Measurements from ENCODE around the gene CETN2. TPM values are rescaled to one million over a fixed set of nuclear protein-coding genes. Genes with fewer than 3 reads are reported as not detected.
A peak's percentile ranks its signal among the peaks of the same experiment; 100 is the strongest.
"Not testable (repeated sequence)": the region's sequence is repeated elsewhere in the genome, so short reads cannot be mapped to it uniquely, and the experiment has no call there.

Gene CETN2
- total RNA-seq, 2 experiments from 2014 or later: 12.3 to 12.6 TPM

GRCh38 chrX:152822383-152823086, 8.0 kb downstream of the CETN2 start:
- Mint-ChIP-seq H3K9me3 (no peaks in the 10 kb centered on the region), H3K27ac (no peak overlapping the region), H3K36me3 (no peaks in the 10 kb centered on the region), H3K4me3 (no peak overlapping the region), H3K27me3 (peaks cover 4% of the 10 kb centered on the region), H3K4me1 (ENCODE audit: low read depth) (no peaks in the 10 kb centered on the region)
- ChIA-PET CTCF (interaction anchor here (1.4 to 1.5 kb wide), 2 partner anchors 10 to 11 kb away, joined by 3 to 4 read pairs; no protein-coding TSS in a partner anchor), POLR2A (no interaction called here)
- DNase-seq: no peak
- intact Hi-C loops (cut with micrococcal nuclease): no loop called here

DNA sequence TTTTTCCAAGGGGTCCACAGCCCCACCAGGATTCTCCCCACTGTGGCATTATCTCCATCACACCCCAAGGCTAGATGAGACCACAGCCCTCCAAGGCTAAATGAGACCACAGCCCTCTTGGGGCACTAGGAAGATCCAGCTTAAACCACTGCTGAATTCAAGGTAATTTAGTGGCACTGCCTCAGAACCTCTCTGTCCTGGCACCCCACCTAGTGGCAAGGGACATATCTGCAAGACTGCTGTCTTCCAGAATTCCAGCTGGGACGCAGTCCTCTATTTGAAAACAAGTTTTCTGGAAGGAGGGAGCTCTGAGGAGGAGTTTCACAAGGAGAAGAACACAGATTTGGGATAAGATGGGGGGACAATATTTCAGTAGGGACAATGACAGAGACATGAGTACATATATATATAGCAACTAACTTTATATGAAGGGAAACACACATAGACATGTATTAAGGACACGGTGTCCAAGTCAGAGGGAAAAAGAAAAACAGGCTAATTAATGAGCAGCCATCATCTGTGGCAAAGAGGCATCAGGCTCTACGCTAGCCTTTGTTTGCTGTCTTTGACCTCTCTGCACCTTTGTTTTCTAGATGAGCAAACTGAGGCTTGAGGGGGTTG, 9.3 kb downstream of the CETN2 start:
- Mint-ChIP-seq H3K36me3 (no peaks in the 10 kb centered on the region), H3K9me3 (no peaks in the 10 kb centered on the region), H3K4me3 (no peak overlapping the region), H3K27ac (no peak overlapping the region), H3K4me1 (ENCODE audit: low read depth) (no peaks in the 10 kb centered on the region), H3K27me3 (peaks cover 4% of the 10 kb centered on the region)
- CTCF ChIA-PET: interaction anchor here (0.7 to 1.5 kb wide), 3 partner anchors 8 to 11 kb away, joined by 3 to 4 read pairs (median 3); no protein-coding TSS in a partner anchor
- POLR2A ChIA-PET: no interaction called here
- intact Hi-C loops (cut with micrococcal nuclease): no loop called here
- peak; percentile 16 for DNase-seq

GRCh38 chrX:152819732-152820131, 10.8 kb downstream of the CETN2 start:
- Mint-ChIP-seq H3K4me1 (ENCODE audit: low read depth) (no peaks in the 10 kb centered on the region), H3K4me3 (no peak overlapping the region), H3K27me3 (peaks cover 4% of the 10 kb centered on the region), H3K36me3 (no peaks in the 10 kb centered on the region), H3K27ac (no peak overlapping the region), H3K9me3 (no peaks in the 10 kb centered on the region)
- intact Hi-C loops (cut with micrococcal nuclease): loop anchor here (10.0 kb wide), 1 partner anchor 175 kb away; no protein-coding TSS in a partner anchor
- DNase-seq: no peak
- ChIA-PET CTCF (no interaction called here), POLR2A (no interaction called here)

DNA sequence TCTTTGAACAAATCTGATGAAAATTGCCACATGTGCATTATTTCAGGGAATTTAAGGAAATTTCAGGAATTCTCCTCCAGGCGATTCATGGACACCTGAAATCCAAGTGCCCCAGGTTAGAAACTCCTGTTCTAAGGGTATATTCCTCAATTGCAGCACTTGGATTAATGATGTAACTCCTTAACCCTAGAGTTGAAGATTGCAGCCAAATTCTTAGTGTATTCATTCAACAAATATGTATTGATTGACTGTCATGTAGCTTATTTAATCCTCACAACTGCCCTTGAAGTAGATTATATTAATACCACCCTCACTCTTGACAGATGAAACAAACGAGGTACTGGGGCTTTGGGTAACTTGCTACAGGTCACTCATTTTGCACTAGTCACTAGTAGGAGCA, 11.3 kb downstream of the CETN2 start:
- Mint-ChIP-seq H3K36me3 (no peaks in the 10 kb centered on the region), H3K27ac (no peak overlapping the region), H3K9me3 (no peaks in the 10 kb centered on the region), H3K27me3 (peaks cover 4% of the 10 kb centered on the region), H3K4me3 (no peak overlapping the region), H3K4me1 (ENCODE audit: low read depth) (no peaks in the 10 kb centered on the region)
- ChIA-PET CTCF (no interaction called here), POLR2A (no interaction called here)
- no peak for DNase-seq
- intact Hi-C loops (cut with micrococcal nuclease): loop anchor here (10.0 kb wide), 1 partner anchor 174 kb away; no protein-coding TSS in a partner anchor

DNA sequence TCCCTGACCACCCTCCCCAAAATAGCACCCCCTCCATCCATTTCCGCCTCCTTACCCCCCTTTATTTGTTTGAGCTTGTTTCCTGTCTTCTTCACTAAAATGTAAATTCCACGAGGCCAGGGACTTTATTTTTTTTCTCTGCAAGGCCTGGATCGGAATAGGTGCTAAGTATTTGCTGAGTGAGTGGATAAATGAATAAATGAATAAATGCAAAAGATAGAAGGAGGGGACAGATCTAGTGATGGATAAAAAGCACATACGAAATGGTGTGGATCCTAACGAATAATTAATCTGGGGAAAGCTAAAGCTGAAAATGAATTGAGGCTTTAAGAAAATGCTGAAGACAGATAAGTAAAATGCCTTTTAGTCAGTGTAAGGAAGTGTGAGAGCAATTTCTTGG, 12.2 kb downstream of the CETN2 start:
- ChIA-PET POLR2A (no interaction called here), CTCF (interaction anchor here (0.6 to 1.1 kb wide), 2 partner anchors 580 to 1064 kb away, joined by 3 read pairs; no protein-coding TSS in a partner anchor)
- H3K4me1 Mint-ChIP-seq (ENCODE audit: low read depth): no peaks in the 10 kb centered on the region
- intact Hi-C loops (cut with micrococcal nuclease): loop anchor here (10.0 kb wide), 1 partner anchor 174 kb away; no protein-coding TSS in a partner anchor
- peaks cover 4% of the 10 kb centered on the region for H3K27me3 Mint-ChIP-seq
- H3K4me3 Mint-ChIP-seq: no peak overlapping the region
- H3K27ac Mint-ChIP-seq: no peak overlapping the region
- H3K36me3 Mint-ChIP-seq: no peaks in the 10 kb centered on the region
- no peaks in the 10 kb centered on the region for H3K9me3 Mint-ChIP-seq
- no peak for DNase-seq

- intact Hi-C loops (cut with micrococcal nuclease): loop anchor here (10.0 kb wide), 1 partner anchor 172 kb away; no protein-coding TSS in a partner anchor
- peak; percentile 35 for DNase-seq
- H3K4me3 Mint-ChIP-seq: no peak overlapping the region
- H3K4me1 Mint-ChIP-seq (ENCODE audit: low read depth): peaks cover 5% of the 10 kb centered on the region
- ChIA-PET CTCF (interaction anchor here (1.1 kb wide), 1 partner anchor 1063 kb away, joined by 3 read pairs; no protein-coding TSS in a partner anchor), POLR2A (no interaction called here)
- no peak overlapping the region for H3K27ac Mint-ChIP-seq
- H3K27me3 Mint-ChIP-seq: peaks cover 4% of the 10 kb centered on the region
- H3K9me3 Mint-ChIP-seq: no peaks in the 10 kb centered on the region
- H3K36me3 Mint-ChIP-seq: no peaks in the 10 kb centered on the region
Measured at GRCh38 chrX:152817078-152817764, 13.3 kb downstream of the CETN2 start.

- Mint-ChIP-seq H3K4me1 (ENCODE audit: low read depth) (peaks cover 5% of the 10 kb centered on the region), H3K27ac (no peak overlapping the region), H3K36me3 (no peaks in the 10 kb centered on the region), H3K4me3 (no peak overlapping the region), H3K27me3 (no peaks in the 10 kb centered on the region), H3K9me3 (no peaks in the 10 kb centered on the region)
- ChIA-PET CTCF (no interaction called here), POLR2A (no interaction called here)
- DNase-seq: no peak
- intact Hi-C loops (cut with micrococcal nuclease): loop anchor here (10.0 kb wide), 1 partner anchor 169 kb away; no protein-coding TSS in a partner anchor
Measured at GRCh38 chrX:152814048-152814447, 16.5 kb downstream of the CETN2 start.

- Mint-ChIP-seq H3K4me3 (no peak overlapping the region), H3K27ac (no peak overlapping the region), H3K27me3 (no peaks in the 10 kb centered on the region), H3K36me3 (no peaks in the 10 kb centered on the region), H3K9me3 (no peaks in the 10 kb centered on the region), H3K4me1 (ENCODE audit: low read depth) (peaks cover 5% of the 10 kb centered on the region)
- no peak for DNase-seq
- intact Hi-C loops (cut with micrococcal nuclease): loop anchor here (10.0 kb wide), 1 partner anchor 168 kb away; no protein-coding TSS in a partner anchor
- POLR2A ChIA-PET: no interaction called here
- CTCF ChIA-PET: no interaction called here
Measured at GRCh38 chrX:152813206-152813605, 17.4 kb downstream of the CETN2 start.

- Mint-ChIP-seq H3K9me3 (no peaks in the 10 kb centered on the region), H3K27ac (no peak overlapping the region), H3K4me3 (no peak overlapping the region), H3K27me3 (peaks cover 4% of the 10 kb centered on the region), H3K4me1 (ENCODE audit: low read depth) (peaks cover 13% of the 10 kb centered on the region), H3K36me3 (no peaks in the 10 kb centered on the region)
- POLR2A ChIA-PET: no interaction called here
- intact Hi-C loops (cut with micrococcal nuclease): loop anchor here (10.0 kb wide), 1 partner anchor 166 kb away; no protein-coding TSS in a partner anchor
- CTCF ChIA-PET: interaction anchor here (1.2 kb wide), 1 partner anchor 11 kb away, joined by 3 read pairs; no protein-coding TSS in a partner anchor
- no peak for DNase-seq
Measured at GRCh38 chrX:152810403-152810802, 20.2 kb downstream of the CETN2 start.

DNA sequence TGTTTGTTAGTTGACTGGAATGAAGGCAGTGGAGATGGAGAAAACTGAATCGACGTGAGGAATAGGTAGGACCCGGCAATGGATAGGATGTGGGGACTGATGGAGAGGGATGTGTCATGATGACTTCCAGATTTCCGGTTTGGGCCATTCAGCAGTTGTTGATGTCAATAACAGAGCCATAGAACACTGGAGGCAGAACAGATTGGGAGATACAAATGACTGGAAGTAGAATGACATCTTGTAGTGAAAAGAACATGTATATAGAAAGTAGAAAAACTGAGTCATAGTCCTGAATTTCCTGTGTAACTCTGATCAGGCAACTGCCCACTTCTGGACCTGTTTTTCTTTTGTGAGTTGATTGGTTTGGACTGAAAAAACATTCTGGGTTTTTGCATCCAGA, 24.5 kb downstream of the CETN2 start:
- H3K27ac Mint-ChIP-seq: no peak overlapping the region
- H3K4me1 Mint-ChIP-seq (ENCODE audit: low read depth): peaks cover 9% of the 10 kb centered on the region
- ChIA-PET CTCF (no interaction called here), POLR2A (no interaction called here)
- H3K36me3 Mint-ChIP-seq: no peaks in the 10 kb centered on the region
- no peaks in the 10 kb centered on the region for H3K9me3 Mint-ChIP-seq
- no peak for DNase-seq
- intact Hi-C loops (cut with micrococcal nuclease): no loop called here
- no peak overlapping the region for H3K4me3 Mint-ChIP-seq
- peaks cover 8% of the 10 kb centered on the region for H3K27me3 Mint-ChIP-seq

DNA sequence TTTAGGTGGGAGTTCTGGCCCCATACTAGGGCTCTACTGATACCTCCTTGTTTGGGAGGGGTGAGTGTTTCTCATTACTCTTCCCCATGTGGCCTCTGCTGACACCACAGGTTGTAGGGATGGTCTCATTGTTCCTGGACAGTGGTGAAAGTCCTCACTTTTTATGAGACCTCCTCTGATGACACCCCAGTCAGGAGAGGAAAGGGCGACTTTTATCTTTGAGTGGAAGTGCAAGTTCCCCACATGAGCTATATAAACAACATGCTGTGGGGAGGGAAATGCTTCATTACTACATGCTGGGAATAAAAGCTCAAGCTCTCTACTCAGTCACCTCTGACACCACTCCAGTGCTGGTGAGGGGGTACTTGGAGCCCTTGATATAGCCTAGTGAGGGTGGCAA, 31.6 kb downstream of the CETN2 start:
- no peak overlapping the region for H3K4me3 Mint-ChIP-seq
- CTCF ChIA-PET: no interaction called here

GRCh38 chrX:152787062-152787461, 43.5 kb downstream of the CETN2 start:
- H3K27ac Mint-ChIP-seq; POLR2A ChIA-PET; H3K36me3 Mint-ChIP-seq; intact Hi-C loops (cut with micrococcal nuclease); H3K4me3 Mint-ChIP-seq; H3K27me3 Mint-ChIP-seq; CTCF ChIA-PET; H3K9me3 Mint-ChIP-seq; DNase-seq; H3K4me1 Mint-ChIP-seq (ENCODE audit: low read depth): not testable (repeated sequence)

More for the DNA sequence above, 31.6 kb downstream of the CETN2 start:
- POLR2A ChIA-PET: no interaction called here
- DNase-seq: no peak
- Mint-ChIP-seq H3K27me3 (peaks cover 3% of the 10 kb centered on the region), H3K36me3 (no peaks in the 10 kb centered on the region), H3K4me1 (ENCODE audit: low read depth) (no peaks in the 10 kb centered on the region), H3K9me3 (no peaks in the 10 kb centered on the region), H3K27ac (no peak overlapping the region)
- intact Hi-C loops (cut with micrococcal nuclease): no loop called here
